GM18498 (cell line): ENCODE data around the gene PPP1R12C.

Experiments
- ATAC-seq: cut with Tn5 transposase; IDR thresholded peaks from one replicate; pipeline ENCODE4 v1.9.1; 2021; ENCODE audit warnings: mild to moderate bottlenecking, moderate library complexity; ENCODE audit not compliant: unreplicated experiment

The PPP1R12C gene

GRCh38 chr19:55146705-55147273 lies 29.4 kb upstream of the PPP1R12C start:
- ATAC-seq = no peak

- ATAC-seq = no peak
These were observed 28.8 kb upstream of the PPP1R12C start for GRCh38 chr19:55146078-55146704.

GRCh38 chr19:55145232-55145631 lies 27.8 kb upstream of the PPP1R12C start:
- no peak for ATAC-seq

- no peak for ATAC-seq
These were observed 24.3 kb upstream of the PPP1R12C start for GRCh38 chr19:55141696-55142095.

- no peak for ATAC-seq
These were observed 20.5 kb upstream of the PPP1R12C start for GRCh38 chr19:55137915-55138314.

GRCh38 chr19:55136399-55137102 lies 19.1 kb upstream of the PPP1R12C start:
- no peak for ATAC-seq

GRCh38 chr19:55134736-55135135 lies 17.3 kb upstream of the PPP1R12C start:
- no peak for ATAC-seq

- ATAC-seq = no peak
These were observed 16.4 kb upstream of the PPP1R12C start for GRCh38 chr19:55133639-55134444.

- no peak for ATAC-seq
These were observed 15.2 kb upstream of the PPP1R12C start for GRCh38 chr19:55132453-55133129.

GRCh38 chr19:55131421-55131820 lies 14.0 kb upstream of the PPP1R12C start:
- no peak for ATAC-seq

GRCh38 chr19:55119053-55119452 lies 1.6 kb upstream of the PPP1R12C start:
- ATAC-seq = no peak

- no peak for ATAC-seq
These were observed 1.1 kb upstream of the PPP1R12C start for GRCh38 chr19:55118401-55118991.

- peak; percentile 89 for ATAC-seq
These were observed 390 bp upstream of the PPP1R12C start for GRCh38 chr19:55117663-55118391.

- ATAC-seq = peak; percentile 28
These were observed 1.1 kb downstream of the PPP1R12C start for GRCh38 chr19:55116232-55116858.

GRCh38 chr19:55115446-55116065 lies 1.9 kb downstream of the PPP1R12C start:
- ATAC-seq = no peak

- no peak for ATAC-seq
These were observed 2.8 kb downstream of the PPP1R12C start for GRCh38 chr19:55114566-55115145.

- no peak for ATAC-seq
These were observed 3.8 kb downstream of the PPP1R12C start for GRCh38 chr19:55113570-55114039.

- ATAC-seq = no peak
These were observed 4.5 kb downstream of the PPP1R12C start for GRCh38 chr19:55112777-55113569.
